HG02610 (cell line): ENCODE measurements around the gene TBL1X.

Experiments used
- ATAC-seq: cut with Tn5 transposase; IDR thresholded peaks from one replicate; pipeline ENCODE4 v1.9.1; 2021; ENCODE audit warnings: mild to moderate bottlenecking, moderate library complexity; ENCODE audit not compliant: unreplicated experiment

TBL1X gene

DNA sequence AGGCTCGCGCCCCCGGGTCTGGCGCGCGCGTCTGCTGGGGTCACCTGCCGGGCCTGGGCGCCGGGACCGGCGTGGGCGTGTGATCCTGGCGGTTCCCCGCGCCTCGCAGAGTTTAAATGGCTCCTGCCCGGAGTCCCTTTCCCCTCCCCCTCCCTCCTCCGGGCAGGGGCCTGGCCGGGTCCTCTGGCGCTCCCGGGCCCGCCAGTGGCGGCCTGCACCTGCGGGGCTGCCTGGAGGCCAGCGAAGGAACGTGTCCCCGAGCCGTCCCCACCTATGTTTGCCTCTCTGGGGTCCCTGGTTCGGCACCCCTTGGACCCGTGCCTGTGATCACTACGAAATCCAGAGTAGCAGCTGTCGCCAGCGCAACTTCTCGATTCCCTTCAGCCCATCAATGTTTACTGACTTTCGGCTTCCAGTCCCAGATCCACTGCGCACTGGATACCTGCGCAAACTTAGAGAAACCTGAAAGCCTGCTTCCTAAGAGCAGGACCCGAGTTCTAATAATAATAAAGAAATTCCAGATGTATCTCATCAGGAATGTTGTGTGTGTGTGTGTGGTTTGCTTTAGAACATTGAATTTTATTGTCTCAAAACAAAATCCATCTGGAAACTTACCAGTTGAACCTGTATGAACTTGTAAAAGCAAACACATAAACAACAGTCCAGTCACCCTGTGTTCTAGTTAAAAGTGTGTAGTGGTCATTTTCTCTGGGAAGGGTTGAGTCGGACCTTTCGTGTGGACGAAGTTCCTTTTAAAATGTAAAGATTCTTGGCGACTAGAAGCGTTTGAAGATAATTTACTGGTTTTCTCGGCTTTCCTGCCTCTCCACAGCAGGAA is 322.2 kb downstream of the TBL1X start:
- no peak for ATAC-seq

DNA sequence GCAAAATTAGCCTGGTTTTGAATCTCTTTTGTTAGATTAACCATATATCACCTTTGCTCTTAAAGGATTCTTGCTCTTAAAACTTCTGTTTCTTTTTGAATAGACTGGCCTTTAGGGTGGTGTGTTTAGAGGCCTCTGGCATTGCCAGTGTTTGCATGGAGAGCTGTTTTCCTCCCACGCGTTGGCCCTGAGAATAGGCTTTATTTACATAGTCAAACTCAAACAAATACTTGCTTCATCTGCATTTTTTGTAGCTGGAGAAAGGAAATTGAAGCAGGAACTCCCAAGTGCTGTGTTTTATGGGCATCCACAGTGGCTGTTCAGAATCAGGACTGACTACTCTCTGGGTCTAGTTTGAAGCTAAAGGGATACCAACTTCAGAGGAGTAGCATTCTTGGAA is 324.1 kb downstream of the TBL1X start:
- no peak for ATAC-seq

DNA sequence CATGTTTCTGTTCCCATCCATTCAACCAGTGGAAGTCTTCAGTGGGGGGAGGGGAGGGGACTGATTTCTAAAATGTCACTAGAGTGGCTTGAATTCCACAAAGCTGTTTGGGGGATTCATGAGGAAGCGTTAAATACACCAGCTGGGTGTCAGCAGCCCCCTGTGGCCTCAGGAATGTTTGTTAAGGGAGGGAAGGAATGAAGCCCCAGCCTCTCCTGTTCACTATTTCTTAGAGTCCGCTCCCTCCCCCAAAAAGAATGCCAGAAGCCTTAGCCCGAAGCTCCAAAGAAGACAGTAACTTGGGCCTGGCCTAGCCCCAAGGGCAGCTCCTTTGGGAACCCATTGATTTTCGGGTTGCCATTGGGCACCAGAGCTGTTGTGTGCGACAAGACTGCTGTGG is 324.7 kb downstream of the TBL1X start:
- ATAC-seq, result no peak
